H9 (cell line): Measurements from ENCODE around the gene CC2D2A. TPM values are rescaled to one million over a fixed set of nuclear protein-coding genes. Genes with fewer than 3 reads are reported as not detected.

Experiments used
- DNase-seq: peaks from one replicate; pipeline ENCODE4 v3.0.0-alpha.2; 2017
- H2AFZ ChIP-seq: one replicate; pipeline ENCODE4 v1.6.1; 2013; ENCODE audit warnings: mild to moderate bottlenecking, low read length, control low read depth, moderate library complexity
- H2AK5ac ChIP-seq: 2 replicates; pipeline ENCODE4 v1.6.1; 2013; ENCODE audit warnings: low read length, control low read depth, mixed read lengths; ENCODE audit not compliant: insufficient read length
- H2BK120ac ChIP-seq: one replicate; pipeline ENCODE4 v1.6.1; 2013; ENCODE audit warnings: low read depth, mild to moderate bottlenecking, low read length, control low read depth, inconsistent platforms; ENCODE audit not compliant: poor library complexity, severe bottlenecking
- H2BK12ac ChIP-seq: 2 replicates; pipeline ENCODE4 v1.6.1; 2013; ENCODE audit warnings: low read length, control low read depth, mixed read lengths, low read depth; ENCODE audit not compliant: insufficient read length
- H2BK15ac ChIP-seq: 2 replicates; pipeline ENCODE4 v1.6.1; 2013; ENCODE audit warnings: low read depth, low read length, control low read depth
- H2BK20ac ChIP-seq: one replicate; pipeline ENCODE4 v1.6.1; 2013; ENCODE audit warnings: low read depth, mild to moderate bottlenecking, low read length, control low read depth, inconsistent platforms; ENCODE audit not compliant: poor library complexity, severe bottlenecking
- H2BK5ac ChIP-seq: 2 replicates; pipeline ENCODE4 v1.6.1; 2013; ENCODE audit warnings: low read length, control low read depth, mixed read lengths; ENCODE audit not compliant: insufficient read length
- H3K14ac ChIP-seq: 2 replicates; pipeline ENCODE4 v1.6.1; 2013; ENCODE audit warnings: low read length, control low read depth; ENCODE audit not compliant: insufficient read depth
- H3K18ac ChIP-seq: 2 replicates; pipeline ENCODE4 v1.6.1; 2013; ENCODE audit warnings: low read depth, mild to moderate bottlenecking, mixed read lengths, low read length, control low read depth; ENCODE audit not compliant: insufficient read length
- H3K23ac ChIP-seq: 2 replicates; pipeline ENCODE4 v1.6.1; 2013; ENCODE audit warnings: low read length, control low read depth, mixed read lengths, low read depth; ENCODE audit not compliant: insufficient read length
- H3K23me2 ChIP-seq: 2 replicates; pipeline ENCODE4 v1.6.1; 2013; ENCODE audit warnings: low read depth, mild to moderate bottlenecking, mixed read lengths, low read length, control low read depth; ENCODE audit not compliant: insufficient read length, poor library complexity, severe bottlenecking
- H3K27ac ChIP-seq: 2 replicates; pipeline ENCODE4 v1.5.1; 2013; ENCODE audit warnings: low read length, control low read depth, mixed read lengths, low read depth; ENCODE audit not compliant: insufficient read length
- H3K27me3 ChIP-seq: 2 replicates; pipeline ENCODE4 v1.6.1; 2013; ENCODE audit warnings: low read length, control low read depth, inconsistent platforms; ENCODE audit not compliant: insufficient read depth
- H3K4ac ChIP-seq: 2 replicates; pipeline ENCODE4 v1.6.1; 2013; ENCODE audit warnings: low read depth, mild to moderate bottlenecking, control low read depth, inconsistent platforms, low read length, moderate library complexity
- H3K4me1 ChIP-seq: 2 replicates; pipeline ENCODE4 v1.6.1; 2013; ENCODE audit warnings: low read length, control low read depth, inconsistent platforms; ENCODE audit not compliant: insufficient read depth
- H3K4me2 ChIP-seq: 2 replicates; pipeline ENCODE4 v1.6.1; 2013; ENCODE audit warnings: low read length, control low read depth, mixed read lengths; ENCODE audit not compliant: insufficient read length, insufficient read depth
- H3K56ac ChIP-seq: 2 replicates; pipeline ENCODE4 v1.6.1; 2013; ENCODE audit warnings: low read depth, mild to moderate bottlenecking, mixed read lengths, low read length, control low read depth; ENCODE audit not compliant: insufficient read length
- H3K79me1 ChIP-seq: 2 replicates; pipeline ENCODE4 v1.6.1; 2013; ENCODE audit warnings: low read depth, mild to moderate bottlenecking, moderate library complexity, low read length, control low read depth, inconsistent platforms; ENCODE audit not compliant: insufficient read depth, poor library complexity, severe bottlenecking
- H3K79me2 ChIP-seq: 2 replicates; pipeline ENCODE4 v1.6.1; 2013; ENCODE audit warnings: low read length, control low read depth, inconsistent platforms; ENCODE audit not compliant: insufficient read depth
- H3K9ac ChIP-seq: 2 replicates; pipeline ENCODE4 v1.6.1; 2013; ENCODE audit warnings: low read length, control low read depth, mixed read lengths; ENCODE audit not compliant: insufficient read length; ENCODE audit errors: extremely low read depth
- H3K9me3 ChIP-seq: one replicate; pipeline ENCODE4 v1.6.1; 2013; ENCODE audit warnings: low read depth, low read length, inconsistent platforms; ENCODE audit not compliant: control insufficient read depth
- H3T11ph ChIP-seq: one replicate; pipeline ENCODE4 v1.6.1; 2013; ENCODE audit warnings: mild to moderate bottlenecking, low read length, control low read depth, inconsistent platforms
- H4K20me1 ChIP-seq: one replicate; pipeline ENCODE4 v1.6.1; 2013; ENCODE audit not compliant: control insufficient read depth, insufficient read length, insufficient read depth
- H4K5ac ChIP-seq: 2 replicates; pipeline ENCODE4 v1.6.1; 2013; ENCODE audit warnings: low read depth, mild to moderate bottlenecking, mixed read lengths, low read length, control low read depth; ENCODE audit not compliant: insufficient read length
- H4K8ac ChIP-seq: replicated peaks from 2 replicates; pipeline ENCODE4 v1.6.1; 2013; ENCODE audit warnings: low read length, control low read depth, mixed read lengths, low read depth; ENCODE audit not compliant: insufficient read length
- H4K91ac ChIP-seq: 2 replicates; pipeline ENCODE4 v1.6.1; 2013; ENCODE audit warnings: low read depth, mild to moderate bottlenecking, moderate library complexity, mixed read lengths, low read length, control low read depth; ENCODE audit not compliant: insufficient read length
- H3K27ac Mint-ChIP-seq, 3 experiments: 2 replicates in 2 of 3; 3 replicates in 1 of 3; pipeline ENCODE4 v1.8.0; 2020 to 2021; ENCODE audit warnings: mixed read lengths in 3 of 3, mild to moderate bottlenecking in 1 of 3, moderate library complexity in 1 of 3
- H3K27me3 Mint-ChIP-seq: 2 replicates; pipeline ENCODE4 v1.8.0; 2021; ENCODE audit warnings: low read depth, mild to moderate bottlenecking, moderate library complexity, mixed read lengths
- H3K36me3 Mint-ChIP-seq, 3 experiments: 2 replicates in 2 of 3; 3 replicates in 1 of 3; pipeline ENCODE4 v1.8.0; 2020 to 2021; ENCODE audit warnings: low read depth in 3 of 3, mixed read lengths in 3 of 3; ENCODE audit not compliant: insufficient read depth in 1 of 3
- H3K4me1 Mint-ChIP-seq, 2 experiments: 2 replicates each; pipeline ENCODE4 v1.8.0; 2020; ENCODE audit warnings: mixed read lengths in 2 of 2
- H3K4me3 Mint-ChIP-seq, 2 experiments: 2 replicates in 1 of 2; 3 replicates in 1 of 2; pipeline ENCODE4 v1.8.0; 2020 to 2021; ENCODE audit warnings: mild to moderate bottlenecking in 2 of 2, mixed read lengths in 2 of 2, moderate library complexity in 1 of 2
- H3K9me3 Mint-ChIP-seq, 2 experiments: 2 replicates in 1 of 2; 3 replicates in 1 of 2; pipeline ENCODE4 v1.8.0; 2020; ENCODE audit warnings: mild to moderate bottlenecking in 2 of 2, mixed read lengths in 2 of 2, moderate library complexity in 1 of 2
- WGBS: extraction: QIAGEN DNeasy Blood & Tissue Kit; methylation state at CpG from one replicate; pipeline ENCODE4 v1.1.7; 2013; ENCODE audit warnings: missing lambda C conversion rate, low lambda C conversion rate, mixed read lengths; ENCODE audit not compliant: insufficient read length; ENCODE audit errors: extremely low coverage; 5-methylcytosine and 5-hydroxymethylcytosine counted together
- total RNA-seq: library from RNA; stranded (reverse); gene quantifications from 2 replicates; pipeline ENCODE4 v1.2.1, GENCODE V29; 2021
- TF ChIP-seq, protein P1 (sequence below): fragments of 200-600 bp; sonication (generic); conservative IDR thresholded peaks from 3 replicates; pipeline ENCODE4 v1.8.0; 2021; ENCODE audit warnings: antibody characterized with exemption, mild to moderate bottlenecking

Gene CC2D2A
- total RNA-seq, 1 experiment from 2014 or later, result 10.4 TPM

DNA sequence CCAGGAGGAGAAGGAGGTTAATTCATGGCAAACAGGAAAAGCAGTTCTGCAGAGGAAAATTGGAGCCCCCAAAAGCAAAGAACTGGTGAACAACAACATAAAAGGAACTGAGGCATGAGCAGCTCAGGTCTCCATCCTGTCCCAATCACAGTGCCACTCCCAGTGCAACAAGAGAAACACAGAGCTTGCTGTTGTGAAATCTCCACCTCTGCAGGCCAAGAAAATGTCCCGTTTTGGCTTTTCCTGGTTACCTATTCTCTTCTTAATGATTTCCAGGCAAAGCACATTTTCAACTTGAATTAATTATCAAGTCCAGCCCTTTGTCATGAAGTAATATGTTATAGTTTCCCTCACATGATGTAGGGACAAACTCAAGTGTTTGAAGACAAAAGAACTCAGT, 41.1 kb upstream of the CC2D2A start:
- no peak overlapping the region for H3K4ac ChIP-seq
- no peaks in the 10 kb centered on the region for H3K4me1 ChIP-seq
- H3K79me2 ChIP-seq, result no peaks in the 10 kb centered on the region
- no peak overlapping the region for H3K18ac ChIP-seq
- no peak overlapping the region for H4K8ac ChIP-seq
- Mint-ChIP-seq H3K36me3 (no peaks in the 10 kb centered on the region; a peak in 1 of 7 replicates), H3K27me3 (no peaks in the 10 kb centered on the region; the same call in none of the 2 replicates), H3K9me3 (peaks cover 0 to 3% of the 10 kb centered on the region in 2 experiments; a peak in 2 of 5 replicates), H3K4me1 (no peaks in the 10 kb centered on the region), H3K4me3 (no peak overlapping the region), H3K27ac (no peak overlapping the region)
- H4K91ac ChIP-seq, result no peak overlapping the region
- no peak overlapping the region for H3K4me2 ChIP-seq
- no peak overlapping the region for H2AFZ ChIP-seq
- H3T11ph ChIP-seq, result no peak overlapping the region
- no peak overlapping the region for H3K14ac ChIP-seq
- no peak for DNase-seq
- no peak overlapping the region for H2BK15ac ChIP-seq
- no CpG with 5 or more reads among the region's 1 CpG for WGBS
- no peak overlapping the region for H2BK5ac ChIP-seq
- no peak overlapping the region for H3K27ac ChIP-seq
- TF ChIP-seq, protein P1, sequence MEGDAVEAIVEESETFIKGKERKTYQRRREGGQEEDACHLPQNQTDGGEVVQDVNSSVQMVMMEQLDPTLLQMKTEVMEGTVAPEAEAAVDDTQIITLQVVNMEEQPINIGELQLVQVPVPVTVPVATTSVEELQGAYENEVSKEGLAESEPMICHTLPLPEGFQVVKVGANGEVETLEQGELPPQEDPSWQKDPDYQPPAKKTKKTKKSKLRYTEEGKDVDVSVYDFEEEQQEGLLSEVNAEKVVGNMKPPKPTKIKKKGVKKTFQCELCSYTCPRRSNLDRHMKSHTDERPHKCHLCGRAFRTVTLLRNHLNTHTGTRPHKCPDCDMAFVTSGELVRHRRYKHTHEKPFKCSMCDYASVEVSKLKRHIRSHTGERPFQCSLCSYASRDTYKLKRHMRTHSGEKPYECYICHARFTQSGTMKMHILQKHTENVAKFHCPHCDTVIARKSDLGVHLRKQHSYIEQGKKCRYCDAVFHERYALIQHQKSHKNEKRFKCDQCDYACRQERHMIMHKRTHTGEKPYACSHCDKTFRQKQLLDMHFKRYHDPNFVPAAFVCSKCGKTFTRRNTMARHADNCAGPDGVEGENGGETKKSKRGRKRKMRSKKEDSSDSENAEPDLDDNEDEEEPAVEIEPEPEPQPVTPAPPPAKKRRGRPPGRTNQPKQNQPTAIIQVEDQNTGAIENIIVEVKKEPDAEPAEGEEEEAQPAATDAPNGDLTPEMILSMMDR, result no peak
- H3K79me1 ChIP-seq, result no peaks in the 10 kb centered on the region
- H3K9me3 ChIP-seq, result no peaks in the 10 kb centered on the region
- no peak overlapping the region for H3K56ac ChIP-seq
- no peak overlapping the region for H3K23ac ChIP-seq
- no peak overlapping the region for H2BK120ac ChIP-seq
- no peaks in the 10 kb centered on the region; the same call in 1 of the 2 replicates for H3K27me3 ChIP-seq
- no peak overlapping the region for H2BK12ac ChIP-seq
- no peak overlapping the region for H2BK20ac ChIP-seq
- no peaks in the 10 kb centered on the region for H3K23me2 ChIP-seq
- no peak overlapping the region for H3K9ac ChIP-seq
- no peak overlapping the region for H2AK5ac ChIP-seq
- no peak overlapping the region for H4K5ac ChIP-seq
- H4K20me1 ChIP-seq, result no peaks in the 10 kb centered on the region
